NCI-H1694 (cell line): ENCODE results near the gene RRBP1.

ENCODE experiments used
- DNase-seq: peaks from one replicate; lab custom pipeline; 2025; lab: John Stamatoyannopoulos, UW

Gene RRBP1

GRCh38 chr20:17647391-17648314, 34.4 kb downstream of the RRBP1 start:
- DNase-seq, result no peak

GRCh38 chr20:17646961-17647301, 35.1 kb downstream of the RRBP1 start:
- DNase-seq, result no peak

- DNase-seq, result no peak
Measured at GRCh38 chr20:17646209-17646960, 35.7 kb downstream of the RRBP1 start.

- DNase-seq, result no peak
Measured at GRCh38 chr20:17645546-17646208, 36.4 kb downstream of the RRBP1 start.

GRCh38 chr20:17645010-17645409, 37.0 kb downstream of the RRBP1 start:
- DNase-seq, result no peak

GRCh38 chr20:17644451-17644850, 37.6 kb downstream of the RRBP1 start:
- no peak for DNase-seq

- no peak for DNase-seq
Measured at GRCh38 chr20:17643531-17644188, 38.4 kb downstream of the RRBP1 start.

- DNase-seq, result no peak
Measured at GRCh38 chr20:17642404-17643269, 39.4 kb downstream of the RRBP1 start.

- DNase-seq, result no peak
Measured at GRCh38 chr20:17641993-17642392, 40.0 kb downstream of the RRBP1 start.

GRCh38 chr20:17641520-17641964, 40.5 kb downstream of the RRBP1 start:
- DNase-seq, result no peak

GRCh38 chr20:17640875-17641378, 41.1 kb downstream of the RRBP1 start:
- no peak for DNase-seq

GRCh38 chr20:17640146-17640874, 41.7 kb downstream of the RRBP1 start:
- no peak for DNase-seq

GRCh38 chr20:17638835-17639407, 43.1 kb downstream of the RRBP1 start:
- no peak for DNase-seq

GRCh38 chr20:17637985-17638640, 43.9 kb downstream of the RRBP1 start:
- DNase-seq, result no peak

GRCh38 chr20:17637413-17637780, 44.6 kb downstream of the RRBP1 start:
- no peak for DNase-seq

GRCh38 chr20:17636523-17637412, 45.3 kb downstream of the RRBP1 start:
- DNase-seq, result peak; percentile 48

- no peak for DNase-seq
Measured at GRCh38 chr20:17635332-17636244, 46.5 kb downstream of the RRBP1 start.
